Mammary epithelial cell (primary cell): ENCODE data around the gene HDAC9.

Experiments used
- EZH2 ChIP-seq: IDR thresholded peaks from 2 replicates; pipeline ENCODE4 v1.6.1; 2012; ENCODE audit warnings: low read length, inconsistent platforms, borderline replicate concordance
- TF ChIP-seq, protein P1 (sequence below), 2 donors: IDR thresholded peaks in 1 of 2; conservative IDR thresholded peaks in 1 of 2; 2 replicates each; pipeline ENCODE4 v1.5.1; 2011 to 2012; ENCODE audit warnings: inconsistent platforms in 2 of 2, low read length in 2 of 2, mild to moderate bottlenecking in 2 of 2, control low read depth in 1 of 2, low read depth in 1 of 2; ENCODE audit not compliant: insufficient read depth in 1 of 2; ENCODE audit errors: extremely low read depth in 1 of 2

DNA sequence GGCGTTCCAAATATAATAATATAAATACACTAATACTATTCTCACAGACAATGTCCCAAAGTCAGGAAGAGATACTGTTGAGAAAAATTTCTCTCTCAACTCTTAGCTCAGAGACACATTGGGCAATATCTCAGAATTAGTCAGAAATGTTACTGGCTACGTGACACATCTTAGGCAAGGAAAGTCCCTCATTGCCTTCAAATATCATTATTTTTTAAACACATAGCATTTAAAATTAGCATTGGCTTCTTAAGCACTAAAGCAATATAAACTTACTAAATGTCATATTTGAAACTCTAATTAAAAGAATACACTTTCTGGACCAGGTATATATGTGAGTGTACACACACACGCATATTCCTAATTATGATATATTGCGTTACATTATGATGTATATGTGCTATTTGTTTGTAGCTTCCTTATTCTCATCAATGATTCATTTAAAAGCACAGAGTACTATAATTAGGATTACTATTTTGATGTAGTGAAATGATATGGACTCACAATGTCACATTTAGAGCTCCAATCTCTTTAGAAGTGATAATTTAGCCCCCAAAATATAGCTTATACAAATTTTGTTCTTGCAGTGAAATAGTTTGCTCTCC is 366.1 kb downstream of the HDAC9 start:
- TF ChIP-seq, protein P1, sequence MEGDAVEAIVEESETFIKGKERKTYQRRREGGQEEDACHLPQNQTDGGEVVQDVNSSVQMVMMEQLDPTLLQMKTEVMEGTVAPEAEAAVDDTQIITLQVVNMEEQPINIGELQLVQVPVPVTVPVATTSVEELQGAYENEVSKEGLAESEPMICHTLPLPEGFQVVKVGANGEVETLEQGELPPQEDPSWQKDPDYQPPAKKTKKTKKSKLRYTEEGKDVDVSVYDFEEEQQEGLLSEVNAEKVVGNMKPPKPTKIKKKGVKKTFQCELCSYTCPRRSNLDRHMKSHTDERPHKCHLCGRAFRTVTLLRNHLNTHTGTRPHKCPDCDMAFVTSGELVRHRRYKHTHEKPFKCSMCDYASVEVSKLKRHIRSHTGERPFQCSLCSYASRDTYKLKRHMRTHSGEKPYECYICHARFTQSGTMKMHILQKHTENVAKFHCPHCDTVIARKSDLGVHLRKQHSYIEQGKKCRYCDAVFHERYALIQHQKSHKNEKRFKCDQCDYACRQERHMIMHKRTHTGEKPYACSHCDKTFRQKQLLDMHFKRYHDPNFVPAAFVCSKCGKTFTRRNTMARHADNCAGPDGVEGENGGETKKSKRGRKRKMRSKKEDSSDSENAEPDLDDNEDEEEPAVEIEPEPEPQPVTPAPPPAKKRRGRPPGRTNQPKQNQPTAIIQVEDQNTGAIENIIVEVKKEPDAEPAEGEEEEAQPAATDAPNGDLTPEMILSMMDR (conservative IDR thresholded peaks at IDR 0.05 in 1 of 2, IDR thresholded peaks at IDR 0.05 in 1 of 2; ENCODE audit: extremely low read depth in 1 of 2, insufficient read depth in 1 of 2, low read depth in 1 of 2, low read length in 2 of 2): no peak
- TF ChIP-seq EZH2: no peak
